SK-N-SH (cell line): ENCODE measurements around the gene DISP2. TPM values are rescaled to one million over a fixed set of nuclear protein-coding genes. Genes with fewer than 3 reads are reported as not detected.

Experiments
- CHD2 ChIP-seq: fragments of 150-350 bp; IDR thresholded peaks from 2 replicates; pipeline ENCODE4 v1.6.1; 2018; ENCODE audit warnings: low read length; ENCODE audit not compliant: partially characterized antibody
- ELF1 ChIP-seq: IDR thresholded peaks from 2 replicates; pipeline ENCODE4 v1.4.0; 2012
- EP300 ChIP-seq, 2 experiments: IDR thresholded peaks; 2 replicates each; pipeline versions ENCODE4 v1.4.0 to v1.6.1; 2012; ENCODE audit warnings: borderline replicate concordance in 1 of 2, low read depth in 1 of 2, low read length in 1 of 2
- EZH2phosphoT487 ChIP-seq: fragments of 200-600 bp; sonication (generic); IDR thresholded peaks from 2 replicates; pipeline ENCODE4 v1.6.1; 2017; ENCODE audit warnings: low read depth, mixed run types, mild to moderate bottlenecking, antibody characterized with exemption, moderate library complexity, borderline replicate concordance
- FOSL2 ChIP-seq: IDR thresholded peaks from 2 replicates; pipeline ENCODE4 v1.4.0; 2012; ENCODE audit warnings: low read depth, mild to moderate bottlenecking, moderate library complexity, borderline replicate concordance
- GATA2 ChIP-seq: sonication (generic); formaldehyde crosslinking; IDR thresholded peaks from 2 replicates; pipeline ENCODE4 v1.5.0; 2020; ENCODE audit warnings: mild to moderate bottlenecking, missing genetic modification reagents
- MEF2A ChIP-seq: IDR thresholded peaks from 2 replicates; pipeline ENCODE4 v1.4.0; 2012; ENCODE audit warnings: low read depth, borderline replicate concordance
- NRF1 ChIP-seq: IDR thresholded peaks from 2 replicates; pipeline ENCODE4 v1.6.1; 2012; ENCODE audit warnings: low read depth, mild to moderate bottlenecking, low read length
- POLR2AphosphoS5 ChIP-seq: IDR thresholded peaks from 2 replicates; pipeline ENCODE4 v1.6.1; 2012; ENCODE audit warnings: low read depth, low read length
- RCOR1 ChIP-seq: fragments of 150-350 bp; IDR thresholded peaks from 2 replicates; pipeline ENCODE4 v1.6.1; 2017; ENCODE audit warnings: antibody characterized with exemption, low read length
- RFX5 ChIP-seq: IDR thresholded peaks from 2 replicates; pipeline ENCODE4 v1.6.1; 2012; ENCODE audit warnings: mild to moderate bottlenecking, improper control_type of control experiment, low read length
- RXRA ChIP-seq: IDR thresholded peaks from 2 replicates; pipeline ENCODE4 v1.4.0; 2012; ENCODE audit warnings: low read depth, mild to moderate bottlenecking, borderline replicate concordance
- SMC3 ChIP-seq: IDR thresholded peaks from 2 replicates; pipeline ENCODE4 v1.6.1; 2012; ENCODE audit warnings: low read depth, low read length, improper control_type of control experiment
- TAF1 ChIP-seq: IDR thresholded peaks from 2 replicates; pipeline ENCODE4 v1.6.1; 2012; ENCODE audit warnings: low read depth, mild to moderate bottlenecking, low read length, moderate library complexity, borderline replicate concordance
- TCF12 ChIP-seq: IDR thresholded peaks from 2 replicates; pipeline ENCODE4 v1.4.0; 2012
- TEAD4 ChIP-seq: IDR thresholded peaks from 2 replicates; pipeline ENCODE4 v1.4.0; 2012; ENCODE audit warnings: mild to moderate bottlenecking, borderline replicate concordance; ENCODE audit not compliant: insufficient read depth
- polyA plus RNA-seq, 3 experiments: library from polyadenylated mRNA; depleted of rRNA; stranded (reverse); fragments of >200 nt; gene quantifications; 2 replicates each; pipeline ENCODE4 v1.2.3, GENCODE V29; 2012
- TF ChIP-seq, protein P1 (sequence below): IDR thresholded peaks from 2 replicates; pipeline ENCODE4 v1.6.1; 2012; ENCODE audit warnings: mild to moderate bottlenecking, low read depth, low read length, moderate library complexity
- TF ChIP-seq, protein P2 (sequence below): IDR thresholded peaks from 2 replicates; pipeline ENCODE4 v1.4.0; 2012; ENCODE audit warnings: low read depth, borderline replicate concordance
- TF ChIP-seq, protein P3 (sequence below): IDR thresholded peaks from 2 replicates; pipeline ENCODE4 v1.4.0; 2012; ENCODE audit warnings: low read depth
- TF ChIP-seq, protein P4 (sequence below): IDR thresholded peaks from 2 replicates; pipeline ENCODE4 v1.4.0; 2012; ENCODE audit warnings: low read depth, borderline replicate concordance
- TF ChIP-seq, protein P5 (sequence below): fragments of 200-600 bp; sonication (generic); IDR thresholded peaks from 2 replicates; pipeline ENCODE4 v1.6.1; 2017; ENCODE audit warnings: antibody characterized with exemption, mild to moderate bottlenecking, moderate library complexity
- TF ChIP-seq, protein P6 (sequence below): fragments of 150-350 bp; IDR thresholded peaks from 2 replicates; pipeline ENCODE4 v1.6.1; 2016; ENCODE audit warnings: mild to moderate bottlenecking, low read depth, low read length

Gene DISP2
- polyA plus RNA-seq, 1 of the 3 experiments (the other 2 are of a cell fraction) = 0.12 TPM

DNA sequence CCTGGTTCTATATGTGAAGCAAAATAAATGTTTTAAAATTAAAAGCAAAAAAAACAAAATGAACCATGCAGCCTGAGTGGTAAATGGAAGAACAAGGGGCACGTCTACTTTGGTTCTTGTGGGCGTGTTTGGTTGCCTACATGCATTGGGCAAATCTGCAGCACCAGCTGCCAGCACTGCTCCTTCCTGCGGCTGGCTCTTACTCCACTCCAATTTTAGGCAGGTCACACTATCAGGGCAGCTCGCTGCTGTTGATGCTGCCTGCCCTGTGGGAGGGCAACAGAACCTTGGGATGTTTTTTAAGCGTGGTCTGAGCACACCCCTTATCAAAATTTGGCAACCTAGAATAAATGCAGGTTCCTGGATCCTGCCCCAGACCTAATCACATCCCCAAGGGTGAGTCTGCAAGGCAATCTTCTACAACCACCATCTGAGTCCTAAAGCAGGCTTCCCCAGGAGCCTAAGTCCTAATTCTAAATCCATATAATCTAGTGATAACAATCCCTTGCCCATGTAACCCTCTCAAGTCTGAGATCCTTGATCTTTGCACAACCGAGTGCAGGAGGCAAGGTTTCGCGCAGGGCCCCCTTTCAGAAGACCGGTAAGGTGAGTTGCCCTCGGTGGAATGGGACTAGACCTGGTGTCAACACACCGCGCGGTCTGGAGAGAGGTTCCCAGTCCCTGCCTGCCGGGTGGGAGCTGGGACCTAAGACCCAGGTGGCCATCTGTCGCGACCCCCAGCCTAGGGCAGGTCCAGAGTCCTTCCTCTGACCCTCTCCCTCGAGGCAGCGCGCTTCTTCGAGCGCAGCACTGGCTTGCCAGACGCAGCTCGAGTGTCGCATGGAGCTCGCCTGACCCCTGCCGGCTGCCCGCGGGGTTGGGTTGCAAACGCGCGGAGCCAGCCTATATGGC, 63.5 kb downstream of the DISP2 start (continued):
- TF ChIP-seq, protein P1, sequence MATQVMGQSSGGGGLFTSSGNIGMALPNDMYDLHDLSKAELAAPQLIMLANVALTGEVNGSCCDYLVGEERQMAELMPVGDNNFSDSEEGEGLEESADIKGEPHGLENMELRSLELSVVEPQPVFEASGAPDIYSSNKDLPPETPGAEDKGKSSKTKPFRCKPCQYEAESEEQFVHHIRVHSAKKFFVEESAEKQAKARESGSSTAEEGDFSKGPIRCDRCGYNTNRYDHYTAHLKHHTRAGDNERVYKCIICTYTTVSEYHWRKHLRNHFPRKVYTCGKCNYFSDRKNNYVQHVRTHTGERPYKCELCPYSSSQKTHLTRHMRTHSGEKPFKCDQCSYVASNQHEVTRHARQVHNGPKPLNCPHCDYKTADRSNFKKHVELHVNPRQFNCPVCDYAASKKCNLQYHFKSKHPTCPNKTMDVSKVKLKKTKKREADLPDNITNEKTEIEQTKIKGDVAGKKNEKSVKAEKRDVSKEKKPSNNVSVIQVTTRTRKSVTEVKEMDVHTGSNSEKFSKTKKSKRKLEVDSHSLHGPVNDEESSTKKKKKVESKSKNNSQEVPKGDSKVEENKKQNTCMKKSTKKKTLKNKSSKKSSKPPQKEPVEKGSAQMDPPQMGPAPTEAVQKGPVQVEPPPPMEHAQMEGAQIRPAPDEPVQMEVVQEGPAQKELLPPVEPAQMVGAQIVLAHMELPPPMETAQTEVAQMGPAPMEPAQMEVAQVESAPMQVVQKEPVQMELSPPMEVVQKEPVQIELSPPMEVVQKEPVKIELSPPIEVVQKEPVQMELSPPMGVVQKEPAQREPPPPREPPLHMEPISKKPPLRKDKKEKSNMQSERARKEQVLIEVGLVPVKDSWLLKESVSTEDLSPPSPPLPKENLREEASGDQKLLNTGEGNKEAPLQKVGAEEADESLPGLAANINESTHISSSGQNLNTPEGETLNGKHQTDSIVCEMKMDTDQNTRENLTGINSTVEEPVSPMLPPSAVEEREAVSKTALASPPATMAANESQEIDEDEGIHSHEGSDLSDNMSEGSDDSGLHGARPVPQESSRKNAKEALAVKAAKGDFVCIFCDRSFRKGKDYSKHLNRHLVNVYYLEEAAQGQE = no peak
- TF ChIP-seq, protein P2, sequence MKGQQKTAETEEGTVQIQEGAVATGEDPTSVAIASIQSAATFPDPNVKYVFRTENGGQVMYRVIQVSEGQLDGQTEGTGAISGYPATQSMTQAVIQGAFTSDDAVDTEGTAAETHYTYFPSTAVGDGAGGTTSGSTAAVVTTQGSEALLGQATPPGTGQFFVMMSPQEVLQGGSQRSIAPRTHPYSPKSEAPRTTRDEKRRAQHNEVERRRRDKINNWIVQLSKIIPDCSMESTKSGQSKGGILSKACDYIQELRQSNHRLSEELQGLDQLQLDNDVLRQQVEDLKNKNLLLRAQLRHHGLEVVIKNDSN = no peak
- TF ChIP-seq TEAD4 (no peak), EP300 (IDR thresholded peaks at IDR 0.05; ENCODE audit: borderline replicate concordance in 1 of 2, low read depth in 1 of 2, low read length in 1 of 2) (no peak), EZH2phosphoT487 (no peak), POLR2AphosphoS5 (peak; percentile 36; the same call in 1 of the 2 replicates), FOSL2 (no peak), CHD2 (no peak), GATA2 (CRISPR knock-in tag) (no peak), ELF1 (no peak), RCOR1 (0 out of 2 replicates have a peak, but pooled peaks have one; percentile 18), NRF1 (no peak), MEF2A (no peak), RXRA (no peak), TAF1 (no peak), RFX5 (no peak), SMC3 (peak; percentile 89), TCF12 (no peak)
- TF ChIP-seq, protein P3, sequence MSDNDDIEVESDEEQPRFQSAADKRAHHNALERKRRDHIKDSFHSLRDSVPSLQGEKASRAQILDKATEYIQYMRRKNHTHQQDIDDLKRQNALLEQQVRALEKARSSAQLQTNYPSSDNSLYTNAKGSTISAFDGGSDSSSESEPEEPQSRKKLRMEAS = peak; percentile 36; the same call in 1 of the 2 replicates
- TF ChIP-seq, protein P4, sequence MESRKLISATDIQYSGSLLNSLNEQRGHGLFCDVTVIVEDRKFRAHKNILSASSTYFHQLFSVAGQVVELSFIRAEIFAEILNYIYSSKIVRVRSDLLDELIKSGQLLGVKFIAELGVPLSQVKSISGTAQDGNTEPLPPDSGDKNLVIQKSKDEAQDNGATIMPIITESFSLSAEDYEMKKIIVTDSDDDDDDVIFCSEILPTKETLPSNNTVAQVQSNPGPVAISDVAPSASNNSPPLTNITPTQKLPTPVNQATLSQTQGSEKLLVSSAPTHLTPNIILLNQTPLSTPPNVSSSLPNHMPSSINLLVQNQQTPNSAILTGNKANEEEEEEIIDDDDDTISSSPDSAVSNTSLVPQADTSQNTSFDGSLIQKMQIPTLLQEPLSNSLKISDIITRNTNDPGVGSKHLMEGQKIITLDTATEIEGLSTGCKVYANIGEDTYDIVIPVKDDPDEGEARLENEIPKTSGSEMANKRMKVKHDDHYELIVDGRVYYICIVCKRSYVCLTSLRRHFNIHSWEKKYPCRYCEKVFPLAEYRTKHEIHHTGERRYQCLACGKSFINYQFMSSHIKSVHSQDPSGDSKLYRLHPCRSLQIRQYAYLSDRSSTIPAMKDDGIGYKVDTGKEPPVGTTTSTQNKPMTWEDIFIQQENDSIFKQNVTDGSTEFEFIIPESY = no peak
- TF ChIP-seq, protein P5, sequence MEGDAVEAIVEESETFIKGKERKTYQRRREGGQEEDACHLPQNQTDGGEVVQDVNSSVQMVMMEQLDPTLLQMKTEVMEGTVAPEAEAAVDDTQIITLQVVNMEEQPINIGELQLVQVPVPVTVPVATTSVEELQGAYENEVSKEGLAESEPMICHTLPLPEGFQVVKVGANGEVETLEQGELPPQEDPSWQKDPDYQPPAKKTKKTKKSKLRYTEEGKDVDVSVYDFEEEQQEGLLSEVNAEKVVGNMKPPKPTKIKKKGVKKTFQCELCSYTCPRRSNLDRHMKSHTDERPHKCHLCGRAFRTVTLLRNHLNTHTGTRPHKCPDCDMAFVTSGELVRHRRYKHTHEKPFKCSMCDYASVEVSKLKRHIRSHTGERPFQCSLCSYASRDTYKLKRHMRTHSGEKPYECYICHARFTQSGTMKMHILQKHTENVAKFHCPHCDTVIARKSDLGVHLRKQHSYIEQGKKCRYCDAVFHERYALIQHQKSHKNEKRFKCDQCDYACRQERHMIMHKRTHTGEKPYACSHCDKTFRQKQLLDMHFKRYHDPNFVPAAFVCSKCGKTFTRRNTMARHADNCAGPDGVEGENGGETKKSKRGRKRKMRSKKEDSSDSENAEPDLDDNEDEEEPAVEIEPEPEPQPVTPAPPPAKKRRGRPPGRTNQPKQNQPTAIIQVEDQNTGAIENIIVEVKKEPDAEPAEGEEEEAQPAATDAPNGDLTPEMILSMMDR = peak; percentile 92
- TF ChIP-seq, protein P6, sequence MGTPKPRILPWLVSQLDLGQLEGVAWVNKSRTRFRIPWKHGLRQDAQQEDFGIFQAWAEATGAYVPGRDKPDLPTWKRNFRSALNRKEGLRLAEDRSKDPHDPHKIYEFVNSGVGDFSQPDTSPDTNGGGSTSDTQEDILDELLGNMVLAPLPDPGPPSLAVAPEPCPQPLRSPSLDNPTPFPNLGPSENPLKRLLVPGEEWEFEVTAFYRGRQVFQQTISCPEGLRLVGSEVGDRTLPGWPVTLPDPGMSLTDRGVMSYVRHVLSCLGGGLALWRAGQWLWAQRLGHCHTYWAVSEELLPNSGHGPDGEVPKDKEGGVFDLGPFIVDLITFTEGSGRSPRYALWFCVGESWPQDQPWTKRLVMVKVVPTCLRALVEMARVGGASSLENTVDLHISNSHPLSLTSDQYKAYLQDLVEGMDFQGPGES = no peak
